ENCODE measurements around the gene CHCHD6.

The CHCHD6 gene

GRCh38 chr3:126924458-126924857 is 220.4 kb downstream of the CHCHD6 start:
- DNase-seq (ENCODE audit: low spot score): no peak
- no peak for TF ChIP-seq CTCF (IDR thresholded peaks at IDR 0.05; ENCODE audit: extremely low read depth, missing control alignments)

GRCh38 chr3:126925411-126926171 is 221.6 kb downstream of the CHCHD6 start:
- no peak for TF ChIP-seq CTCF (IDR thresholded peaks at IDR 0.05; ENCODE audit: extremely low read depth, missing control alignments)
- no peak for DNase-seq (ENCODE audit: low spot score)

GRCh38 chr3:126926684-126927400 is 222.8 kb downstream of the CHCHD6 start:
- no peak for TF ChIP-seq CTCF (IDR thresholded peaks at IDR 0.05; ENCODE audit: extremely low read depth, missing control alignments)
- DNase-seq (ENCODE audit: low spot score): no peak

- no peak for DNase-seq (ENCODE audit: low spot score)
- no peak for TF ChIP-seq CTCF (IDR thresholded peaks at IDR 0.05; ENCODE audit: extremely low read depth, missing control alignments)
These were observed 223.3 kb downstream of the CHCHD6 start for GRCh38 chr3:126927401-126927750.

- TF ChIP-seq CTCF (IDR thresholded peaks at IDR 0.05; ENCODE audit: extremely low read depth, missing control alignments): no peak
- no peak for DNase-seq (ENCODE audit: low spot score)
These were observed 223.8 kb downstream of the CHCHD6 start for GRCh38 chr3:126927846-126928245.

GRCh38 chr3:126928921-126929474 is 225.0 kb downstream of the CHCHD6 start:
- DNase-seq (ENCODE audit: low spot score): no peak
- TF ChIP-seq CTCF (IDR thresholded peaks at IDR 0.05; ENCODE audit: extremely low read depth, missing control alignments): no peak

GRCh38 chr3:126930936-126931600 is 227.0 kb downstream of the CHCHD6 start:
- no peak for TF ChIP-seq CTCF (IDR thresholded peaks at IDR 0.05; ENCODE audit: extremely low read depth, missing control alignments)

More at GRCh38 chr3:126930936-126931600, 227.0 kb downstream of the CHCHD6 start:
- DNase-seq (ENCODE audit: low spot score): no peak

All from GM20000 (cell line).